ENCODE results near the gene STK10. TPM values are rescaled to one million over a fixed set of nuclear protein-coding genes. Genes with fewer than 3 reads are reported as not detected.

The STK10 gene
- total RNA-seq, 1 donor from 2014 or later: 12.6 TPM

GRCh38 chr5:172096207-172096940 is 91.7 kb downstream of the STK10 start:
- FAIRE-seq (no peak), DNase-seq (ENCODE audit: low read depth) (no peak)
- TF ChIP-seq CTCF (IDR thresholded peaks at IDR 0.05; ENCODE audit: insufficient read depth, low read length, severe bottlenecking): no peak
- H3K36me3 ChIP-seq (ENCODE audit: control insufficient read depth, insufficient read depth, low read length): peaks cover 4% of the 10 kb centered on the region
- H3K4me3 ChIP-seq (ENCODE audit: low read depth, low read length): no peak overlapping the region
- no peaks in the 10 kb centered on the region for H3K27me3 ChIP-seq (ENCODE audit: control insufficient read depth, insufficient read depth, low read length)

- FAIRE-seq (no peak), DNase-seq (ENCODE audit: low read depth) (no peak)
- peaks cover 3% of the 10 kb centered on the region for H3K36me3 ChIP-seq (ENCODE audit: control insufficient read depth, insufficient read depth, low read length)
- H3K4me3 ChIP-seq (ENCODE audit: low read depth, low read length): no peak overlapping the region
- no peaks in the 10 kb centered on the region for H3K27me3 ChIP-seq (ENCODE audit: control insufficient read depth, insufficient read depth, low read length)
- TF ChIP-seq CTCF (IDR thresholded peaks at IDR 0.05; ENCODE audit: insufficient read depth, low read length, severe bottlenecking): no peak
Measured at GRCh38 chr5:172095368-172096206, 92.4 kb downstream of the STK10 start.

GRCh38 chr5:172093965-172094364 is 94.1 kb downstream of the STK10 start:
- FAIRE-seq: no peak
- H3K36me3 ChIP-seq (ENCODE audit: control insufficient read depth, insufficient read depth, low read length): peaks cover 3% of the 10 kb centered on the region

GRCh38 chr5:172093559-172093958 is 94.5 kb downstream of the STK10 start:
- DNase-seq (ENCODE audit: low read depth): no peak
- no peaks in the 10 kb centered on the region for H3K27me3 ChIP-seq (ENCODE audit: control insufficient read depth, insufficient read depth, low read length)
- FAIRE-seq: no peak
- H3K36me3 ChIP-seq (ENCODE audit: control insufficient read depth, insufficient read depth, low read length): peaks cover 3% of the 10 kb centered on the region
- no peak overlapping the region for H3K4me3 ChIP-seq (ENCODE audit: low read depth, low read length)
- no peak for TF ChIP-seq CTCF (IDR thresholded peaks at IDR 0.05; ENCODE audit: insufficient read depth, low read length, severe bottlenecking)

More at GRCh38 chr5:172093965-172094364, 94.1 kb downstream of the STK10 start:
- H3K27me3 ChIP-seq (ENCODE audit: control insufficient read depth, insufficient read depth, low read length): no peaks in the 10 kb centered on the region
- TF ChIP-seq CTCF (IDR thresholded peaks at IDR 0.05; ENCODE audit: insufficient read depth, low read length, severe bottlenecking): no peak
- DNase-seq (ENCODE audit: low read depth): no peak
- no peak overlapping the region for H3K4me3 ChIP-seq (ENCODE audit: low read depth, low read length)

- FAIRE-seq (no peak), DNase-seq (ENCODE audit: low read depth) (no peak)
- no peaks in the 10 kb centered on the region for H3K27me3 ChIP-seq (ENCODE audit: control insufficient read depth, insufficient read depth, low read length)
- H3K4me3 ChIP-seq (ENCODE audit: low read depth, low read length): no peak overlapping the region
- peaks cover 3% of the 10 kb centered on the region for H3K36me3 ChIP-seq (ENCODE audit: control insufficient read depth, insufficient read depth, low read length)
- TF ChIP-seq CTCF (IDR thresholded peaks at IDR 0.05; ENCODE audit: insufficient read depth, low read length, severe bottlenecking): no peak
Measured at GRCh38 chr5:172091956-172092732, 95.9 kb downstream of the STK10 start.
